Panc1 (cell line): ENCODE data around the gene MAPK7. TPM values are rescaled to one million over a fixed set of nuclear protein-coding genes. Genes with fewer than 3 reads are reported as not detected.

Experiments
- ATAC-seq: fragments of 200-7000 bp; cut with Tn5 transposase; 2 replicates; pipeline ENCODE4 v1.9.1; 2020; ENCODE audit warnings: mild to moderate bottlenecking, moderate library complexity
- BruUV-seq: library from RNA; stranded (reverse); fragments of 400-500 nt; replicated peaks from 2 replicates; lab custom pipeline; 2021; lab: Mats Ljungman, UMichigan
- CTCF ChIA-PET: fragments of 300-600 bp; sonication (Branson Sonifier 250); formaldehyde crosslinking; loops from one replicate; lab custom pipeline; 2022; ENCODE audit warnings: antibody characterized with exemption; lab: Charles Lee
- POLR2A ChIA-PET: fragments of 300-600 bp; sonication (Branson Sonifier 250); formaldehyde crosslinking; loops from one replicate; lab custom pipeline; 2022; ENCODE audit warnings: antibody characterized with exemption; lab: Charles Lee
- DNase-seq: peaks from one replicate; pipeline ENCODE4 v3.0.0-alpha.2; 2010; ENCODE audit warnings: low read depth, low spot score
- H3K27ac ChIP-seq: 2 replicates; pipeline ENCODE4 v1.5.1; 2011; ENCODE audit warnings: mild to moderate bottlenecking, low read length, inconsistent platforms
- H3K27me3 ChIP-seq: fragments of 200-500 bp; sonication (Bioruptor generic); 2 replicates; pipeline ENCODE4 v1.6.0; 2014; ENCODE audit warnings: low read length, inconsistent platforms; ENCODE audit not compliant: control insufficient read depth, insufficient read depth
- H3K36me3 ChIP-seq: fragments of 200-500 bp; sonication (Bioruptor generic); 2 replicates; pipeline ENCODE4 v1.5.1; 2014; ENCODE audit warnings: inconsistent platforms, mild to moderate bottlenecking, low read length, moderate library complexity; ENCODE audit not compliant: control insufficient read depth, insufficient read depth
- H3K4me1 ChIP-seq: 2 replicates; pipeline ENCODE4 v1.5.1; 2011; ENCODE audit warnings: inconsistent platforms, mild to moderate bottlenecking, low read length, moderate library complexity; ENCODE audit not compliant: control insufficient read depth, insufficient read depth
- H3K4me3 ChIP-seq, 2 experiments: 2 replicates each; pipeline ENCODE4 v1.5.1; 2011 to 2012; ENCODE audit warnings: low read depth in 2 of 2, low read length in 2 of 2, mild to moderate bottlenecking in 2 of 2, inconsistent platforms in 1 of 2, moderate library complexity in 1 of 2
- H3K9me3 ChIP-seq: fragments of 200-500 bp; sonication (Bioruptor generic); 2 replicates; pipeline ENCODE4 v1.5.1; 2014; ENCODE audit warnings: low read depth, mild to moderate bottlenecking, inconsistent platforms, low read length, moderate library complexity; ENCODE audit not compliant: control insufficient read depth, insufficient read depth
- CTCF ChIP-seq: fragments of 450-650 bp; IDR thresholded peaks from 2 replicates; pipeline ENCODE4 v1.5.1; 2017; ENCODE audit warnings: mild to moderate bottlenecking
- POLR2AphosphoS5 ChIP-seq: IDR thresholded peaks from 2 replicates; pipeline ENCODE4 v1.6.1; 2012; ENCODE audit warnings: mild to moderate bottlenecking, low read depth, low read length, moderate library complexity
- REST ChIP-seq, 2 experiments: IDR thresholded peaks; 2 replicates each; pipeline ENCODE4 v1.6.1; 2011 to 2012; ENCODE audit warnings: low read depth in 2 of 2, control low read depth in 1 of 2, low read length in 1 of 2, mild to moderate bottlenecking in 1 of 2, moderate library complexity in 1 of 2; ENCODE audit not compliant: insufficient read depth in 1 of 2
- SIN3A ChIP-seq: IDR thresholded peaks from 2 replicates; pipeline ENCODE4 v1.6.1; 2012; ENCODE audit warnings: low read depth, mild to moderate bottlenecking, low read length, moderate library complexity, borderline replicate concordance; ENCODE audit not compliant: insufficient read depth
- TCF7L2 ChIP-seq: IDR thresholded peaks from 2 replicates; pipeline ENCODE4 v1.6.1; 2011; ENCODE audit warnings: mild to moderate bottlenecking, low read depth, low read length, inconsistent platforms
- in situ Hi-C: cut with HindIII; loops from 2 replicates; pipeline ENCODE4 v1.10.0; 2016; ENCODE audit warnings: low sequenced_read_pairs, low pct_unique_long_range_greater_than_20kb
- intact Hi-C: fragments of 100-400 bp; cut with micrococcal nuclease; formaldehyde crosslinking; loops from one replicate; pipeline ENCODE4 v1.10.0; 2022; ENCODE audit not compliant: unreplicated experiment
- total RNA-seq: library from RNA; stranded (reverse); gene quantifications from one replicate; pipeline ENCODE4 v1.2.1, GENCODE V29; 2021; ENCODE audit not compliant: unreplicated experiment

MAPK7 gene
- total RNA-seq, 1 experiment from 2014 or later = 28.9 TPM

GRCh38 chr17:19363114-19363438, 15.2 kb upstream of the MAPK7 start:
- Histone ChIP-seq H3K27me3 (no peaks in the 10 kb centered on the region), H3K9me3 (no peaks in the 10 kb centered on the region), H3K36me3 (no peaks in the 10 kb centered on the region; the same call in 1 of the 2 replicates), H3K27ac (no peak overlapping the region; the same call in 1 of the 2 replicates), H3K4me1 (peaks cover 5% of the 10 kb centered on the region), H3K4me3 (peak overlapping the region; percentile 58 to 79)
- POLR2A ChIA-PET = no interaction called here
- ATAC-seq (no peak), DNase-seq (no peak)
- TF ChIP-seq CTCF (no peak), REST (IDR thresholded peaks at IDR 0.05; ENCODE audit: insufficient read depth in 1 of 2, low read depth in 2 of 2, low read length in 1 of 2) (no peak), TCF7L2 (no peak), SIN3A (no peak), POLR2AphosphoS5 (no peak)
- CTCF ChIA-PET = interaction anchor here (0.6 to 1.3 kb wide), 5 partner anchors 15 to 163 kb away, joined by 3 to 8 read pairs (median 6); no protein-coding TSS in a partner anchor
- in situ Hi-C loops = no loop called here
- no TSS peak for BruUV-seq
- intact Hi-C loops = loop anchor here (2.0 kb wide), 1 partner anchor 84 kb away; no protein-coding TSS in a partner anchor

- H3K4me3 ChIP-seq = peak overlapping the region in 1 of 2 experiments; percentile 79; a peak in 2 of 4 replicates
- no peak for ATAC-seq
- H3K4me1 ChIP-seq = peaks cover 5% of the 10 kb centered on the region
- intact Hi-C loops = loop anchor here (2.0 kb wide), 1 partner anchor 83 kb away; no protein-coding TSS in a partner anchor
- no peaks in the 10 kb centered on the region for H3K9me3 ChIP-seq
- TF ChIP-seq CTCF (no peak), POLR2AphosphoS5 (no peak), TCF7L2 (no peak), SIN3A (no peak), REST (IDR thresholded peaks at IDR 0.05; ENCODE audit: insufficient read depth in 1 of 2, low read depth in 2 of 2, low read length in 1 of 2) (no peak)
- no TSS peak for BruUV-seq
- DNase-seq = no peak
- H3K27me3 ChIP-seq = no peaks in the 10 kb centered on the region
- no peaks in the 10 kb centered on the region; the same call in 1 of the 2 replicates for H3K36me3 ChIP-seq
- POLR2A ChIA-PET = interaction anchor here (0.5 kb wide), 1 partner anchor 81 kb away, joined by 4 read pairs; no protein-coding TSS in a partner anchor
- CTCF ChIA-PET = interaction anchor here (1.1 to 1.3 kb wide), 4 partner anchors 14 to 150 kb away, joined by 3 to 8 read pairs (median 7); no protein-coding TSS in a partner anchor
- H3K27ac ChIP-seq = no peak overlapping the region
- in situ Hi-C loops = no loop called here
Measured at GRCh38 chr17:19363460-19364035, 14.8 kb upstream of the MAPK7 start.
